Endodermal cell (in vitro differentiated cells): ENCODE results near the gene UNC5B. TPM values are rescaled to one million over a fixed set of nuclear protein-coding genes. Genes with fewer than 3 reads are reported as not detected.

ENCODE experiments used
- DNase-seq: peaks from one replicate; pipeline ENCODE4 v3.0.0-alpha.2; 2017
- H3K27ac ChIP-seq: 2 replicates; pipeline ENCODE4 v1.5.1; 2013; ENCODE audit warnings: mild to moderate bottlenecking, low read depth, low read length, moderate library complexity
- H3K27me3 ChIP-seq: 2 replicates; pipeline ENCODE4 v1.6.1; 2013; ENCODE audit warnings: mild to moderate bottlenecking, low read length, moderate library complexity; ENCODE audit not compliant: insufficient read depth, control insufficient read depth, poor library complexity, severe bottlenecking
- H3K36me3 ChIP-seq: 2 replicates; pipeline ENCODE4 v1.7.0; 2013; ENCODE audit warnings: mild to moderate bottlenecking, low read length, moderate library complexity; ENCODE audit not compliant: control insufficient read depth, insufficient read depth
- H3K4me1 ChIP-seq: one replicate; pipeline ENCODE4 v1.7.0; 2013; ENCODE audit warnings: low read length; ENCODE audit not compliant: control insufficient read depth, insufficient read depth
- H3K4me3 ChIP-seq: 2 replicates; pipeline ENCODE4 v1.5.1; 2013; ENCODE audit warnings: mild to moderate bottlenecking, low read length, moderate library complexity
- H3K9ac ChIP-seq: 2 replicates; pipeline ENCODE4 v1.6.1; 2013; ENCODE audit warnings: mild to moderate bottlenecking, low read length, moderate library complexity; ENCODE audit not compliant: poor library complexity, severe bottlenecking; ENCODE audit errors: extremely low read depth
- H3K9me3 ChIP-seq: 2 replicates; pipeline ENCODE4 v1.6.1; 2013; ENCODE audit warnings: mild to moderate bottlenecking, low read length, moderate library complexity; ENCODE audit not compliant: control insufficient read depth
- H3K27ac Mint-ChIP-seq: 2 replicates; pipeline ENCODE4 v1.8.0; 2020; ENCODE audit warnings: mixed read lengths
- H3K27me3 Mint-ChIP-seq: 2 replicates; pipeline ENCODE4 v1.8.0; 2021; ENCODE audit warnings: mild to moderate bottlenecking, mixed read lengths; ENCODE audit not compliant: insufficient read depth
- H3K36me3 Mint-ChIP-seq: 2 replicates; pipeline ENCODE4 v1.8.0; 2020; ENCODE audit warnings: low read depth, mixed read lengths
- H3K4me1 Mint-ChIP-seq: 2 replicates; pipeline ENCODE4 v1.8.0; 2020; ENCODE audit warnings: mixed read lengths
- H3K4me3 Mint-ChIP-seq: 2 replicates; pipeline ENCODE4 v1.8.0; 2020; ENCODE audit warnings: mild to moderate bottlenecking, moderate library complexity, mixed read lengths
- H3K9me3 Mint-ChIP-seq: 2 replicates; pipeline ENCODE4 v1.8.0; 2020; ENCODE audit warnings: mild to moderate bottlenecking, mixed read lengths
- CTCF ChIP-seq: fragments of 200-600 bp; sonication (generic); conservative IDR thresholded peaks from 2 replicates; pipeline ENCODE4 v1.5.0; 2021; ENCODE audit warnings: antibody characterized with exemption, mild to moderate bottlenecking
- WGBS, 2 experiments: methylation state at CpG; one replicate each; pipeline versions ENCODE4 v1.1.5 to v1.1.7; 2013; ENCODE audit warnings: missing lambda C conversion rate in 2 of 2, mixed read lengths in 1 of 2; ENCODE audit not compliant: insufficient coverage in 1 of 2, insufficient read length in 1 of 2; 5-methylcytosine and 5-hydroxymethylcytosine counted together
- total RNA-seq, 2 donors: library from RNA; stranded (reverse); fragmentation: NEBNext Ultra II Directional in 1 of 2; extraction: Animal tissue kit (Norgen Biotek cat#: 25700) in 1 of 2; gene quantifications; 2 replicates in 1 of 2; 3 replicates in 1 of 2; pipeline ENCODE4 v1.2.1, GENCODE V29; 2021

Gene UNC5B
- total RNA-seq, 2 donors from 2014 or later: 9.7 to 14.5 TPM

DNA sequence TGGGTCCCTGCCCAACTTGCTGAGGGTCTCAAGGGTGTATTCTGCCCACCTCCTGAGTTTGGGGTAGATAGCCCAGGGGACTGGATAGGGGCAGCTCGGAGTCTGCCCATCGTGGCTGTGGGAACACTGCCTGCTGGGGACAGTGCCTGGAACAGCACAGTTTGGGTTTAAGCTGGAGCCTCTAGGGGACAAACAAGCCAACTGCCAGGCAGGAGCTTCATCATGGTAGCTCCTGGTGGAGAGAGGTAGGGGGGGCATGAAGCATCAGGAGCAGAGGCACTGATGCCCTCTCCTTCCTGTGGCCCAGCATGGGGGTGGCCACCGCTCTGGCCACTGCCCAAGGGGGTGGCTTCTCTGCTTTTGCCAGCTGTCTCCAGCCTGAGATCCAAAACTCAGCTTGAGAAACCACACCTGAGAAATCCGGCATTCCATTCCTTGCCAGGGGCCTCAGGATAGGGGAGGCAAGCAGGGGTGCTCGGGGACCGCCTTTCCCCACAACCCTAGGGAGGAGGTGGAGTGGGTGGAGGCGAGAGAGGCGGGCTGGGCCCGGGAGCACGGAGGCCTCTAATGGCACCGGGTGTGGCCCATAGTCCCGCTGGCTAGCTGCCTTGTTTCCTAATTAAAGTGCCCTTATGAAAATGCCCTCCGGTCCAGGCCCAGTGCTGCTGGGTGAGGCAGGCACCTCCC is 47.6 kb downstream of the UNC5B start:
- H3K36me3 ChIP-seq: no peaks in the 10 kb centered on the region
- WGBS, 2 experiments: 81% methylated on average over 13 of the region's 13 CpGs; no CpG with 5 or more reads in 1 of the 2 experiments
- peaks cover 18% of the 10 kb centered on the region for H3K4me1 ChIP-seq
- no peaks in the 10 kb centered on the region for H3K27me3 Mint-ChIP-seq
- peak; percentile 50 for TF ChIP-seq CTCF
- H3K9me3 Mint-ChIP-seq: no peaks in the 10 kb centered on the region
- no peak for DNase-seq
- H3K27ac Mint-ChIP-seq: no peak overlapping the region
- no peaks in the 10 kb centered on the region for H3K36me3 Mint-ChIP-seq
- H3K9me3 ChIP-seq: no peaks in the 10 kb centered on the region
- H3K4me3 ChIP-seq: no peak overlapping the region
- H3K27ac ChIP-seq: peak overlapping the region; percentile 65
- no peak overlapping the region for H3K9ac ChIP-seq
- H3K27me3 ChIP-seq: no peaks in the 10 kb centered on the region
- H3K4me3 Mint-ChIP-seq: no peak overlapping the region
- H3K4me1 Mint-ChIP-seq: peaks cover 24% of the 10 kb centered on the region

- H3K4me3 Mint-ChIP-seq: no peak overlapping the region
- H3K36me3 Mint-ChIP-seq: no peaks in the 10 kb centered on the region
- Histone ChIP-seq H3K4me3 (no peak overlapping the region), H3K9ac (no peak overlapping the region), H3K27me3 (no peaks in the 10 kb centered on the region), H3K36me3 (no peaks in the 10 kb centered on the region), H3K9me3 (no peaks in the 10 kb centered on the region), H3K27ac (peak overlapping the region; percentile 65), H3K4me1 (peaks cover 18% of the 10 kb centered on the region)
- H3K4me1 Mint-ChIP-seq: peaks cover 24% of the 10 kb centered on the region
- peak; percentile 84 for DNase-seq
- H3K27me3 Mint-ChIP-seq: no peaks in the 10 kb centered on the region
- no peak overlapping the region for H3K27ac Mint-ChIP-seq
- WGBS, 2 experiments: 69 to 73% methylated on average over 4 to 13 of the region's 13 CpGs
- no peaks in the 10 kb centered on the region for H3K9me3 Mint-ChIP-seq
- peak; percentile 22 for TF ChIP-seq CTCF
These were observed 48.4 kb downstream of the UNC5B start for GRCh38 chr10:71260622-71261325.

- no peak for TF ChIP-seq CTCF
- no peaks in the 10 kb centered on the region for H3K36me3 ChIP-seq
- H3K9me3 ChIP-seq: no peaks in the 10 kb centered on the region
- Mint-ChIP-seq H3K4me1 (peaks cover 24% of the 10 kb centered on the region), H3K27me3 (no peaks in the 10 kb centered on the region), H3K27ac (no peak overlapping the region), H3K9me3 (no peaks in the 10 kb centered on the region), H3K4me3 (no peak overlapping the region), H3K36me3 (no peaks in the 10 kb centered on the region)
- H3K27me3 ChIP-seq: no peaks in the 10 kb centered on the region
- WGBS, 2 experiments: 82% methylated on average over 8 of the region's 8 CpGs; no CpG with 5 or more reads in 1 of the 2 experiments
- H3K9ac ChIP-seq: no peak overlapping the region
- H3K4me1 ChIP-seq: peaks cover 18% of the 10 kb centered on the region
- H3K4me3 ChIP-seq: no peak overlapping the region
- H3K27ac ChIP-seq: no peak overlapping the region
- no peak for DNase-seq
These were observed 49.7 kb downstream of the UNC5B start for GRCh38 chr10:71262027-71262426.
